CD14-positive monocyte (primary cell): ENCODE measurements around the gene MACROD2. TPM values are rescaled to one million over a fixed set of nuclear protein-coding genes. Genes with fewer than 3 reads are reported as not detected.

Experiments used
- DNase-seq, 3 donors: peaks; one replicate each; pipeline ENCODE4 v3.0.0-alpha.2; 2011 to 2022
- H2AFZ ChIP-seq: 2 replicates; pipeline ENCODE4 v1.6.0; 2012; ENCODE audit warnings: mild to moderate bottlenecking, low read depth, low read length, inconsistent platforms; ENCODE audit not compliant: insufficient read depth, poor library complexity, severe bottlenecking
- H3K27ac ChIP-seq, 2 donors: 1 replicate in 1 of 2; 2 replicates in 1 of 2; pipeline ENCODE4 v1.5.1; 2012 to 2013; ENCODE audit warnings: low read length in 2 of 2, control low read depth in 1 of 2, inconsistent platforms in 1 of 2, low read depth in 1 of 2, mild to moderate bottlenecking in 1 of 2
- H3K27me3 ChIP-seq, 2 donors: one replicate each; pipeline versions ENCODE4 v1.6.0 to v1.6.1; 2011 to 2013; ENCODE audit warnings: low read length in 2 of 2; ENCODE audit not compliant: control insufficient read depth in 2 of 2, insufficient read depth in 2 of 2
- H3K36me3 ChIP-seq, 2 donors: replicated peaks in 1 of 2; 1 replicate in 1 of 2; 2 replicates in 1 of 2; pipeline versions ENCODE4 v1.5.1 to v1.6.1; 2012 to 2013; ENCODE audit warnings: low read length in 2 of 2, control low read depth in 1 of 2, inconsistent platforms in 1 of 2, mild to moderate bottlenecking in 1 of 2; ENCODE audit not compliant: insufficient read depth in 2 of 2, control insufficient read depth in 1 of 2
- H3K4me1 ChIP-seq, 2 donors: 1 replicate in 1 of 2; 2 replicates in 1 of 2; pipeline versions ENCODE4 v1.5.1 to v1.6.1; 2012 to 2013; ENCODE audit warnings: low read length in 2 of 2, control low read depth in 1 of 2, inconsistent platforms in 1 of 2, mild to moderate bottlenecking in 1 of 2, moderate library complexity in 1 of 2; ENCODE audit not compliant: insufficient read depth in 2 of 2, control insufficient read depth in 1 of 2
- H3K4me2 ChIP-seq: replicated peaks from 2 replicates; pipeline ENCODE3; 2012; ENCODE audit warnings: low read length, moderate library complexity, mild to moderate bottlenecking; ENCODE audit not compliant: poor library complexity, severe bottlenecking; ENCODE audit errors: extremely low read depth
- H3K4me3 ChIP-seq, 3 experiments: fragments of 200-600 bp in 1 of 3; sonication (generic) in 1 of 3; replicated peaks in 1 of 3; 1 replicate in 2 of 3; 2 replicates in 1 of 3; pipeline ENCODE4 v1.5.1; 2011 to 2013; ENCODE audit warnings: low read length in 3 of 3, mild to moderate bottlenecking in 3 of 3, control low read depth in 2 of 3, low read depth in 2 of 3, inconsistent platforms in 1 of 3, moderate library complexity in 1 of 3
- H3K79me2 ChIP-seq: 2 replicates; pipeline ENCODE4 v1.6.0; 2012; ENCODE audit warnings: mild to moderate bottlenecking, control low read depth, inconsistent platforms, low read length, moderate library complexity; ENCODE audit not compliant: insufficient read depth
- H3K9ac ChIP-seq: 2 replicates; pipeline ENCODE4 v1.6.0; 2017; ENCODE audit warnings: low read length, mild to moderate bottlenecking; ENCODE audit not compliant: insufficient read depth, poor library complexity, severe bottlenecking
- H3K9me3 ChIP-seq, 2 donors: replicated peaks in 1 of 2; 1 replicate in 1 of 2; 2 replicates in 1 of 2; pipeline versions ENCODE4 v1.5.1 to v1.6.1; 2012 to 2013; ENCODE audit warnings: low read length in 2 of 2, control low read depth in 1 of 2; ENCODE audit not compliant: control insufficient read depth in 1 of 2, insufficient read depth in 1 of 2
- H4K20me1 ChIP-seq: 2 replicates; pipeline ENCODE4 v1.6.0; 2012; ENCODE audit warnings: mild to moderate bottlenecking, low read length, control low read depth, moderate library complexity; ENCODE audit not compliant: insufficient read depth
- H3K27ac Mint-ChIP-seq, 7 donors: one replicate each; pipeline ENCODE4 v1.8.0; 2020; ENCODE audit warnings: mild to moderate bottlenecking in 7 of 7, mixed read lengths in 7 of 7, moderate library complexity in 6 of 7, inconsistent platforms in 2 of 7
- H3K27me3 Mint-ChIP-seq, 3 donors: one replicate each; pipeline ENCODE4 v1.8.0; 2021 to 2022; ENCODE audit warnings: low read depth in 3 of 3, mild to moderate bottlenecking in 3 of 3, mixed read lengths in 3 of 3, moderate library complexity in 3 of 3, inconsistent platforms in 1 of 3
- H3K36me3 Mint-ChIP-seq, 2 donors: one replicate each; pipeline ENCODE4 v1.8.0; 2020; ENCODE audit warnings: mixed read lengths in 2 of 2, inconsistent platforms in 1 of 2, mild to moderate bottlenecking in 1 of 2
- H3K4me1 Mint-ChIP-seq: one replicate; pipeline ENCODE4 v1.8.0; 2020; ENCODE audit warnings: mild to moderate bottlenecking, mixed read lengths
- H3K4me3 Mint-ChIP-seq, 2 donors: one replicate each; pipeline ENCODE4 v1.8.0; 2020; ENCODE audit warnings: mild to moderate bottlenecking in 2 of 2, mixed read lengths in 2 of 2, moderate library complexity in 1 of 2
- H3K9me3 Mint-ChIP-seq, 7 donors: one replicate each; pipeline ENCODE4 v1.8.0; 2020 to 2022; ENCODE audit warnings: mixed read lengths in 7 of 7, mild to moderate bottlenecking in 6 of 7, moderate library complexity in 6 of 7, inconsistent platforms in 2 of 7
- CTCF ChIP-seq: fragments of 200-600 bp; IDR thresholded peaks from one replicate; pipeline ENCODE4 v1.8.0; 2022; ENCODE audit warnings: antibody characterized with exemption, mild to moderate bottlenecking
- WGBS: methylation state at CpG from one replicate; pipeline ENCODE4 v1.1.5; 2013; ENCODE audit warnings: missing lambda C conversion rate; ENCODE audit not compliant: insufficient coverage; 5-methylcytosine and 5-hydroxymethylcytosine counted together
- intact Hi-C, 2 donors: fragments of 100-400 bp; cut with micrococcal nuclease; formaldehyde crosslinking; loops; one replicate each; pipeline versions ENCODE4 v1.15.0 to v1.15.1; 2023
- polyA plus RNA-seq, 3 donors: library from polyadenylated mRNA; depleted of rRNA in 1 of 3; unstranded in 2 of 3; stranded (reverse) in 1 of 3; fragments of 300-500 nt in 2 of 3; fragments of >200 nt in 1 of 3; fragmentation: Illumina TruSeq in 2 of 3; gene quantifications; 1 replicate in 2 of 3; 2 replicates in 1 of 3; pipeline ENCODE4 v1.2.3, GENCODE V29; 2012 to 2021

The MACROD2 gene
- polyA plus RNA-seq, 3 donors, result 0.23 TPM; not detected in 2

- H3K27me3 Mint-ChIP-seq, result peaks cover 0 to 1% (median 1%) of the 10 kb centered on the region in 3 donors
- no peaks in the 10 kb centered on the region for H3K4me1 Mint-ChIP-seq
- Histone ChIP-seq H3K36me3 (no peaks in the 10 kb centered on the region), H3K27me3 (no peaks in the 10 kb centered on the region), H3K4me2 (no peak overlapping the region), H3K27ac (no peak overlapping the region), H3K4me1 (no peaks in the 10 kb centered on the region), H3K4me3 (no peak overlapping the region), H4K20me1 (no peaks in the 10 kb centered on the region), H2AFZ (no peak overlapping the region), H3K9me3 (peaks cover 6 to 9% of the 10 kb centered on the region in 2 donors), H3K9ac (no peak overlapping the region), H3K79me2 (no peaks in the 10 kb centered on the region)
- intact Hi-C loops, result no loop called here
- H3K27ac Mint-ChIP-seq, result no peak overlapping the region
- H3K4me3 Mint-ChIP-seq, result no peak overlapping the region
- H3K36me3 Mint-ChIP-seq, result no peaks in the 10 kb centered on the region
- WGBS, result no CpG with 5 or more reads among the region's 4 CpGs
- peaks cover 3 to 12% (median 5%) of the 10 kb centered on the region in 7 donors for H3K9me3 Mint-ChIP-seq
- no peak for TF ChIP-seq CTCF
- no peak for DNase-seq
Measured at GRCh38 chr20:15045246-15045645, 1049.9 kb downstream of the MACROD2 start.

- DNase-seq, result no peak
- no CpG with 5 or more reads among the region's 2 CpGs for WGBS
Measured at GRCh38 chr20:15047042-15047441, 1051.7 kb downstream of the MACROD2 start.

More at GRCh38 chr20:15047042-15047441, 1051.7 kb downstream of the MACROD2 start:
- Histone ChIP-seq H4K20me1 (no peaks in the 10 kb centered on the region), H3K27me3 (no peaks in the 10 kb centered on the region), H3K27ac (no peak overlapping the region), H3K79me2 (no peaks in the 10 kb centered on the region), H3K9ac (no peak overlapping the region), H3K4me1 (no peaks in the 10 kb centered on the region), H3K4me2 (no peak overlapping the region), H2AFZ (no peak overlapping the region), H3K36me3 (no peaks in the 10 kb centered on the region), H3K4me3 (no peak overlapping the region), H3K9me3 (peaks cover 6 to 13% of the 10 kb centered on the region in 2 donors)
- H3K27me3 Mint-ChIP-seq, result peaks cover 0 to 1% (median 1%) of the 10 kb centered on the region in 3 donors
- H3K4me1 Mint-ChIP-seq, result no peaks in the 10 kb centered on the region
- H3K4me3 Mint-ChIP-seq, result no peak overlapping the region
- H3K27ac Mint-ChIP-seq, result no peak overlapping the region
- intact Hi-C loops, result no loop called here
- no peak for TF ChIP-seq CTCF
- H3K36me3 Mint-ChIP-seq, result no peaks in the 10 kb centered on the region
- H3K9me3 Mint-ChIP-seq, result peaks cover 5 to 15% (median 7%) of the 10 kb centered on the region in 7 donors
